ENCODE data around the gene PCBP3. TPM values are rescaled to one million over a fixed set of nuclear protein-coding genes. Genes with fewer than 3 reads are reported as not detected.

PCBP3 gene
- total and polyA plus RNA-seq, 2 donors (not counting 3 experiments of a cell fraction or from before 2014, with no cell fraction given) = 0.06 to 1.1 TPM

- H3K27ac ChIP-seq (ENCODE audit: insufficient read depth, low read depth, low read length) = no peak overlapping the region
- H3K79me2 ChIP-seq (ENCODE audit: control insufficient read depth, insufficient read depth, low read length) = no peaks in the 10 kb centered on the region
- intact Hi-C loops (cut with micrococcal nuclease) = loop anchor here (10.0 kb wide), 1 partner anchor 450 kb away; no protein-coding TSS in a partner anchor
- no peaks in the 10 kb centered on the region for H3K9me3 ChIP-seq (replicated peaks; ENCODE audit: control insufficient read depth, insufficient read depth, low read length)
- FAIRE-seq (no peak), DNase-seq (ENCODE audit: low read depth, low spot score) (no peak)
- no peak overlapping the region for H2AFZ ChIP-seq (ENCODE audit: low read depth, low read length)
- BruUV-seq (replicated peaks) = no TSS peak
- CTCF ChIA-PET = interaction anchor here (1.5 to 5.4 kb wide), 6 partner anchors 10 to 454 kb away, joined by 5 to 103 read pairs (median 13); no protein-coding TSS in a partner anchor
- no peak overlapping the region for H3K9ac ChIP-seq (replicated peaks; ENCODE audit: extremely low read depth, insufficient read depth, low read length)
- no peaks in the 10 kb centered on the region for H4K20me1 ChIP-seq (replicated peaks; ENCODE audit: control insufficient read depth, extremely low read depth, insufficient read depth, low read length)
- H3K4me1 ChIP-seq (ENCODE audit: control insufficient read depth, extremely low read depth, insufficient read depth, low read length) = peaks cover 4% of the 10 kb centered on the region
- POLR2A ChIA-PET = no interaction called here
- H3K36me3 ChIP-seq (ENCODE audit: control insufficient read depth in 2 of 2, extremely low read depth in 1 of 2, insufficient read depth in 2 of 2, low read length in 2 of 2) = no peaks in the 10 kb centered on the region
- TF ChIP-seq MYC (IDR thresholded peaks at IDR 0.05; ENCODE audit: low read depth, low read length) (no peak), POLR2AphosphoS5 (IDR thresholded peaks at IDR 0.05; ENCODE audit: insufficient read depth, low read depth, low read length) (no peak), GATA2 (IDR thresholded peaks at IDR 0.05; ENCODE audit: insufficient read depth, insufficient read length, low read depth, low read length) (no peak), POLR2A (IDR thresholded peaks at IDR 0.05; ENCODE audit: low read depth, low read length) (no peak), MAX (IDR thresholded peaks at IDR 0.05; ENCODE audit: insufficient read depth, insufficient read length) (no peak)
- TF ChIP-seq, protein P1, sequence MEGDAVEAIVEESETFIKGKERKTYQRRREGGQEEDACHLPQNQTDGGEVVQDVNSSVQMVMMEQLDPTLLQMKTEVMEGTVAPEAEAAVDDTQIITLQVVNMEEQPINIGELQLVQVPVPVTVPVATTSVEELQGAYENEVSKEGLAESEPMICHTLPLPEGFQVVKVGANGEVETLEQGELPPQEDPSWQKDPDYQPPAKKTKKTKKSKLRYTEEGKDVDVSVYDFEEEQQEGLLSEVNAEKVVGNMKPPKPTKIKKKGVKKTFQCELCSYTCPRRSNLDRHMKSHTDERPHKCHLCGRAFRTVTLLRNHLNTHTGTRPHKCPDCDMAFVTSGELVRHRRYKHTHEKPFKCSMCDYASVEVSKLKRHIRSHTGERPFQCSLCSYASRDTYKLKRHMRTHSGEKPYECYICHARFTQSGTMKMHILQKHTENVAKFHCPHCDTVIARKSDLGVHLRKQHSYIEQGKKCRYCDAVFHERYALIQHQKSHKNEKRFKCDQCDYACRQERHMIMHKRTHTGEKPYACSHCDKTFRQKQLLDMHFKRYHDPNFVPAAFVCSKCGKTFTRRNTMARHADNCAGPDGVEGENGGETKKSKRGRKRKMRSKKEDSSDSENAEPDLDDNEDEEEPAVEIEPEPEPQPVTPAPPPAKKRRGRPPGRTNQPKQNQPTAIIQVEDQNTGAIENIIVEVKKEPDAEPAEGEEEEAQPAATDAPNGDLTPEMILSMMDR (IDR thresholded peaks at IDR 0.05; ENCODE audit: extremely low read depth in 1 of 2, insufficient read depth in 1 of 2, low read depth in 1 of 2, low read length in 2 of 2) = no peak
- no peak overlapping the region for H3K4me3 ChIP-seq (replicated peaks in 1 of 3; ENCODE audit: insufficient read depth in 1 of 3, low read depth in 1 of 3, low read length in 3 of 3)
- H3K27me3 ChIP-seq (ENCODE audit: control insufficient read depth in 2 of 2, insufficient read depth in 2 of 2, low read length in 2 of 2) = peaks cover 0 to 2% of the 10 kb centered on the region in 2 experiments
- H3K9me1 ChIP-seq (replicated peaks; ENCODE audit: control insufficient read depth, extremely low read depth, insufficient read depth, low read length) = no peaks in the 10 kb centered on the region
- no peak overlapping the region for H3K4me2 ChIP-seq (ENCODE audit: insufficient read depth, low read length)
- dilution Hi-C loops (cut with MboI; ENCODE audit: extremely low pct_ligation_motif_present, low sequenced_read_pairs) = no loop called here
Measured at GRCh38 chr21:45594721-45595489, 48.6 kb upstream of the PCBP3 start.

Measured in endothelial cell of umbilical vein (primary cell).